Effector memory CD8-positive, alpha-beta T cell (primary cell): ENCODE measurements around the gene HS6ST2.

Source experiments
- ATAC-seq: fragments of 150-1000 bp; cut with Tn5 transposase; replicated peaks from 2 replicates; pipeline ENCODE4 v1.10.0; 2021; ENCODE audit warnings: mild to moderate bottlenecking, moderate library complexity
- DNase-seq, 3 experiments: peaks; one replicate each; pipeline ENCODE4 v3.0.0; 2021
- H3K27ac Mint-ChIP-seq, 2 donors: one replicate each; pipeline ENCODE4 v1.8.0; 2022; ENCODE audit warnings: mild to moderate bottlenecking in 2 of 2, mixed read lengths in 2 of 2, moderate library complexity in 2 of 2
- H3K27me3 Mint-ChIP-seq, 2 donors: one replicate each; pipeline ENCODE4 v1.8.0; 2022; ENCODE audit warnings: mixed read lengths in 2 of 2
- H3K36me3 Mint-ChIP-seq: one replicate; pipeline ENCODE4 v1.8.0; 2022; ENCODE audit warnings: mild to moderate bottlenecking, moderate library complexity, mixed read lengths; ENCODE audit not compliant: insufficient read depth
- H3K4me1 Mint-ChIP-seq, 2 donors: one replicate each; pipeline ENCODE4 v1.8.0; 2022; ENCODE audit warnings: low read depth in 2 of 2, mixed read lengths in 2 of 2
- H3K4me3 Mint-ChIP-seq, 2 donors: one replicate each; pipeline ENCODE4 v1.8.0; 2022; ENCODE audit warnings: mild to moderate bottlenecking in 2 of 2, mixed read lengths in 2 of 2, moderate library complexity in 2 of 2
- H3K9me3 Mint-ChIP-seq, 2 donors: one replicate each; pipeline ENCODE4 v1.8.0; 2022; ENCODE audit warnings: mixed read lengths in 2 of 2

The HS6ST2 gene

DNA sequence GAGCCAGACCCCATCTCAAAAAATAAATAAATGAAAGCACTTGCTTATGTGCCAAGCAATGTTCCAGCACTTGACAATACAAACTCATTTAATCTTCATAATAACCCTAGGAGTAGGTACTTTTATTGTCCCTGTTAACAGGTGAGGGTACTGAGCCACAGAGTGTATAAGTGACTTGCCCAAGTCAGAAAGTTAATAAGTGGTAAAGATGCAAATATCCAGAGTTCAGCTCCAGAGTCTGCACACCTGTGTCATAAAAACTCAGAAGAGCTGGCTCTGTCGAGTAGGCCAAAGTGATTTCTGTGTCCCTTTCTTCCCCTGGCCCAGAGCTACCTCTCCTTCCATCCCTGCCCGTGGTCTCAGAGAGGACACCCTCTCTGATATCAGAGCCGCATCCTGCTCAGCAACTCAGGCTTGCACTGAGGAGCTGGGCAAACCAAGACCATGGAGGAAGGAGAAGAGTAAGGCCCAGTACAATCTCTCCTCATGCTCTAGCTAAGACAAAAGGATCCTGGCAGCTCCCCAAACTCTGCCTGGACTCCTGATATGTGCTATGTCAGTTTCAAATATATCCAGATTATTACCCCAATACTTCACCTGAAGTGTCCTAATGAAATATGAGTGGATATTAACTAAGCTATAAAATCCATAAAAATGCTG is 136.3 kb downstream of the HS6ST2 start:
- Mint-ChIP-seq H3K27me3 (no peaks in the 10 kb centered on the region), H3K36me3 (no peaks in the 10 kb centered on the region)

DNA sequence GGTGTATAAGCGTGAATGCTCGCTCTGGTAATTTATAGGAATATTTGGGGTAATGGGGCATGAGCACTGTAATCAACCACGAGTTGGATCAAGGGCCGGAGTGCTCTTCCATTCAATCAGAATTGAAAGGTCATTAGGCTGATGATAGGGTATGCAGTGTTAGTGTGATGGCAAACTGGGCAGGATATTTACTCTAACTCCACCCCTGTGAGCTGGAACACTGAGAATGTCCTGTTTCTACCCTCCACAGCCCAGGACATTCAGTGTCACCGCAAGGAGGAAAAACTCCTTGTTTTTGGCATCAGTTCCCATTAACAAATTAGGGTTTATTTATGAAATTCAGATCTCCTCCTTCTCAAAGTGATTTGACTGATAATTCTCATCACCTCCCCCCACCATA is 137.8 kb downstream of the HS6ST2 start:
- H3K4me3 Mint-ChIP-seq = no peak overlapping the region
- no peaks in the 10 kb centered on the region for H3K27me3 Mint-ChIP-seq

More for the DNA sequence above, 136.3 kb downstream of the HS6ST2 start:
- no peak overlapping the region for H3K27ac Mint-ChIP-seq
- no peak overlapping the region for H3K4me3 Mint-ChIP-seq
- H3K4me1 Mint-ChIP-seq = peaks cover 0 to 3% of the 10 kb centered on the region in 2 donors
- ATAC-seq (no peak), DNase-seq (no peak)
- H3K9me3 Mint-ChIP-seq = no peaks in the 10 kb centered on the region

GRCh38 chrX:132819711-132820264 is 138.6 kb downstream of the HS6ST2 start:
- DNase-seq (no peak), ATAC-seq (no peak)
- Mint-ChIP-seq H3K27me3 (peaks cover 0 to 4% of the 10 kb centered on the region in 2 donors), H3K4me1 (no peaks in the 10 kb centered on the region), H3K27ac (no peak overlapping the region), H3K36me3 (no peaks in the 10 kb centered on the region), H3K9me3 (no peaks in the 10 kb centered on the region), H3K4me3 (no peak overlapping the region)

More for the DNA sequence above, 137.8 kb downstream of the HS6ST2 start:
- H3K4me1 Mint-ChIP-seq = peaks cover 0 to under 1% of the 10 kb centered on the region in 2 donors
- H3K36me3 Mint-ChIP-seq = no peaks in the 10 kb centered on the region
- ATAC-seq (no peak), DNase-seq (no peak)
- no peak overlapping the region for H3K27ac Mint-ChIP-seq
- H3K9me3 Mint-ChIP-seq = no peaks in the 10 kb centered on the region

GRCh38 chrX:132818638-132819037 is 139.8 kb downstream of the HS6ST2 start:
- DNase-seq (no peak), ATAC-seq (no peak)
- peaks cover 0 to 9% of the 10 kb centered on the region in 2 donors for H3K27me3 Mint-ChIP-seq
- no peak overlapping the region for H3K4me3 Mint-ChIP-seq
- no peaks in the 10 kb centered on the region for H3K9me3 Mint-ChIP-seq
- no peaks in the 10 kb centered on the region for H3K36me3 Mint-ChIP-seq
- no peaks in the 10 kb centered on the region for H3K4me1 Mint-ChIP-seq
- no peak overlapping the region for H3K27ac Mint-ChIP-seq

GRCh38 chrX:132815643-132816042 is 142.8 kb downstream of the HS6ST2 start:
- Mint-ChIP-seq H3K27ac (no peak overlapping the region), H3K27me3 (peaks cover 7 to 9% of the 10 kb centered on the region in 2 donors), H3K4me3 (no peak overlapping the region), H3K36me3 (no peaks in the 10 kb centered on the region), H3K4me1 (no peaks in the 10 kb centered on the region), H3K9me3 (no peaks in the 10 kb centered on the region)
- ATAC-seq = no peak
- no peak for DNase-seq

- Mint-ChIP-seq H3K36me3 (no peaks in the 10 kb centered on the region), H3K4me3 (no peak overlapping the region), H3K27me3 (peaks cover 7 to 9% of the 10 kb centered on the region in 2 donors), H3K9me3 (no peaks in the 10 kb centered on the region), H3K4me1 (no peaks in the 10 kb centered on the region), H3K27ac (no peak overlapping the region)
- ATAC-seq = no peak
- DNase-seq = no peak
Measured at GRCh38 chrX:132810964-132811712, 147.3 kb downstream of the HS6ST2 start.

DNA sequence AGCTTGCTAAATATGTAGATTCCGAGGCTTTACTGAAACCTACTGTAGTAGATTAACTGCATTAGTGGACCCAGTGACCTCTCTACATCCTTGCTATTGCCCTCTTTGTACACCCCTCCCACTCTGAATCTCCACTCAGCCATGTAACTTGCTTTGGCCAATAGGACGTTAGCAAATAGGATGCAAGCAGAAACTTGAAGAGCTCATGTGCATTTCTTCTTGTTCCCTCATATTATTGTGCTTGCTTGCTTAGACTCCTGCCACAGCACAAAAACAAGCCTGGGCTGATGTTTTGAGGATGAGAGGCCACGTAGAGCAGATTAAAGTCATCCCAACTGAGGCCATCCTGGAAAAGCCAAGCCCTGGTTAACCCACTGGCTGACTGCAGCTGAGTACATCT is 147.9 kb downstream of the HS6ST2 start:
- Mint-ChIP-seq H3K36me3 (no peaks in the 10 kb centered on the region), H3K4me1 (no peaks in the 10 kb centered on the region), H3K9me3 (no peaks in the 10 kb centered on the region), H3K4me3 (no peak overlapping the region), H3K27me3 (peaks cover 7 to 9% of the 10 kb centered on the region in 2 donors), H3K27ac (no peak overlapping the region)
- no peak for ATAC-seq
- DNase-seq = no peak

- no peaks in the 10 kb centered on the region for H3K4me1 Mint-ChIP-seq
- H3K36me3 Mint-ChIP-seq = no peaks in the 10 kb centered on the region
- peaks cover 3 to 7% of the 10 kb centered on the region in 2 donors for H3K27me3 Mint-ChIP-seq
- no peak overlapping the region for H3K27ac Mint-ChIP-seq
- DNase-seq = no peak
- ATAC-seq = no peak
- no peak overlapping the region for H3K4me3 Mint-ChIP-seq
- no peaks in the 10 kb centered on the region for H3K9me3 Mint-ChIP-seq
Measured at GRCh38 chrX:132809581-132809980, 148.8 kb downstream of the HS6ST2 start.

DNA sequence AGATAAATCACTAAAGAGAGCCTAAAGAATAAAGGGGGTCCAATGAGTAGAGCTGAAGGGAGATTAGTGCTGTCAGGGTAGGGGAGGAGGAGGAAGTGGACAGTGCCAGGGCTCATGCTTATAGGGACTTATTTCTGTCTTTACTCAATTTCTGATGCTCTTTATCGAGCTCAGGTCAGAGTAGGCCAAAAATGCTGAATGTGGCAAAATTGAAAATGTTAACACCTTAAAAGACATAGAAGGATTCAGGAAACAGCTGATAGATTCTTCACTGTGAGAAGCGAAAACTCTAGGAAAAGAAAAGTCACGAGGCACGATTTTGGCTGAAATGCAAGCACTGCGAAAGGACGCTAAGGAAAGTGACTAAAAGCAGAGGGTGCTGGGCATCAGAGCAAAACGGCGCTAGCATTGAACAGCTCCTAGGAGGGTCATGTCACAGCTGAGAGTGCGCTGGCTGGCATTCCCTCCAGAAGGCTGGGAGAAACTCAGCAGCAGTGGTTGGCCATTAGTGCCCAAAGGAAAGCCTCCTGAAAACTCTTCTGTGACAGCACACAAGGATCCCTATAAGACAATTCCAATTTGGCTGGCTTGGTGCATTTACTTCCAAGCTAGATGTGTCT is 150.9 kb downstream of the HS6ST2 start:
- DNase-seq (no peak), ATAC-seq (no peak)
- H3K27ac Mint-ChIP-seq = no peak overlapping the region
- H3K27me3 Mint-ChIP-seq = no peaks in the 10 kb centered on the region
- no peaks in the 10 kb centered on the region for H3K36me3 Mint-ChIP-seq
- H3K4me3 Mint-ChIP-seq = no peak overlapping the region
- no peaks in the 10 kb centered on the region for H3K4me1 Mint-ChIP-seq
- no peaks in the 10 kb centered on the region for H3K9me3 Mint-ChIP-seq

DNA sequence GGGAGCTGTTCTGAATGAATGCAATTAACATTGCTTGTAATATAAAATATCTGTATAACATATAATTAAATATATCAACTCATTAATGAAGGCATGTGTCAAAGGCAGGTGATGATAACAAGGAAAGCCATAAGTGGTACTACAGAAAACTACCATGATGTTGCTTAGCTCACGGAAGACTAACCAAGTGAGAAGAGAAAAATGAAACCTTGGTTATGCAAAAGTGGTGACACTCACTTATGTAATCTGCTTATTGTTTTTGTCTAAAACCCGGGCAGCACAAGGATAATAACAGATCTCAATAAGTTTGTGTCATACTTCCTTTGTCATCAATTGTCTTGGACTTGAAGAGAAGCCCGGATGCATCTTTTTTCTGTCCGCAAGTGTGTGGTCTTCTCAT is 156.4 kb downstream of the HS6ST2 start:
- ATAC-seq (no peak), DNase-seq (no peak)
- H3K9me3 Mint-ChIP-seq = no peaks in the 10 kb centered on the region
- H3K27me3 Mint-ChIP-seq = peaks cover 0 to 6% of the 10 kb centered on the region in 2 donors
- no peak overlapping the region for H3K27ac Mint-ChIP-seq
- H3K36me3 Mint-ChIP-seq = no peaks in the 10 kb centered on the region
- H3K4me1 Mint-ChIP-seq = no peaks in the 10 kb centered on the region
- no peak overlapping the region for H3K4me3 Mint-ChIP-seq

GRCh38 chrX:132795181-132795580 is 163.2 kb downstream of the HS6ST2 start:
- Mint-ChIP-seq H3K4me1 (no peaks in the 10 kb centered on the region), H3K27me3 (peaks cover 0 to 6% of the 10 kb centered on the region in 2 donors), H3K36me3 (no peaks in the 10 kb centered on the region), H3K4me3 (no peak overlapping the region), H3K27ac (no peak overlapping the region), H3K9me3 (no peaks in the 10 kb centered on the region)
- DNase-seq = no peak
- no peak for ATAC-seq

GRCh38 chrX:132791714-132792113 is 166.7 kb downstream of the HS6ST2 start:
- no peaks in the 10 kb centered on the region for H3K27me3 Mint-ChIP-seq
- no peak overlapping the region for H3K27ac Mint-ChIP-seq
- ATAC-seq (no peak), DNase-seq (no peak)
- H3K4me3 Mint-ChIP-seq = no peak overlapping the region
- no peaks in the 10 kb centered on the region for H3K9me3 Mint-ChIP-seq
- no peaks in the 10 kb centered on the region for H3K4me1 Mint-ChIP-seq
- no peaks in the 10 kb centered on the region for H3K36me3 Mint-ChIP-seq

GRCh38 chrX:132790329-132790728 is 168.1 kb downstream of the HS6ST2 start:
- Mint-ChIP-seq H3K27ac (no peak overlapping the region), H3K9me3 (no peaks in the 10 kb centered on the region), H3K36me3 (no peaks in the 10 kb centered on the region), H3K4me1 (no peaks in the 10 kb centered on the region), H3K27me3 (no peaks in the 10 kb centered on the region), H3K4me3 (no peak overlapping the region)
- DNase-seq = no peak
- ATAC-seq = no peak
